ENCODE measurements around the gene NFKBIL1. TPM values are rescaled to one million over a fixed set of nuclear protein-coding genes. Genes with fewer than 3 reads are reported as not detected.
"Not testable (repeated sequence)": the region's sequence is repeated elsewhere in the genome, so short reads cannot be mapped to it uniquely, and the experiment has no call there.

Gene NFKBIL1
- total and polyA plus RNA-seq, 5 experiments from 2014 or later = 8.4 to 15.2 (median 10.0) TPM

GRCh38 chr6:31551371-31551770, 4.0 kb downstream of the NFKBIL1 start:
- Mint-ChIP-seq H3K4me3 (peak overlapping the region in 1 of 10 donors; percentile 48), H3K4me1 (peaks cover 17 to 46% (median 34%) of the 10 kb centered on the region in 4 donors)
- H3K9me3 Mint-ChIP-seq = not testable (repeated sequence)

DNA sequence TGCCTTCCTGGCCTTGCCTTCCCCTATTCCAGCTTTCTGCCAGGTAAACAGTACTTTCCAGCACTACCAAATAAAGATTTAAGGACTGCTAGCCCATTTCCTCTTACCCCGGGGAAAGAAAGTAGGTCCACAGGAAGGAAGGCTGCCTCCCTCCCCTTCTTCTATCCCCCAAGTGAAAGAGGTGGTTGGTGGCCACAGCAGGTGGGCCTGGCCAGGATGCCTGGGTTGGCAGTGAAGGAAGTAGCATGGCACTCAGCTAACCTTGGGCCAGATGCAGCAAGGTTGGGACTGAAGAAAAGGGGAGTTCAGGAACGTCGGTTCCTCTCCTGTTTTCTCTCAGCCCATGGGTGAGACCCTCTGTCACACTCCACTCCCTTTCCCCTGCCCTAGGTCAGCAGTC, 8.9 kb downstream of the NFKBIL1 start:
- Mint-ChIP-seq H3K36me3 (peaks cover 3 to 30% (median 6%) of the 10 kb centered on the region in 3 donors), H3K4me1 (peaks cover 29 to 64% (median 53%) of the 10 kb centered on the region in 4 donors), H3K27ac (peak overlapping the region in 2 of 10 donors; percentile 9 to 15), H3K4me3 (peak overlapping the region in 1 of 10 donors; percentile 20), H3K27me3 (no peaks in the 10 kb centered on the region), H3K9me3 (no peaks in the 10 kb centered on the region)
- POLR2A ChIA-PET = interaction anchor here (0.7 to 34.2 kb wide), 2 partner anchors 29 to 92 kb away, joined by 3 to 1584 read pairs; partner anchors contain the start of genes LST1, LTA, LTB and NCR3
- no peak for DNase-seq
- ATAC-seq = no peak

More at GRCh38 chr6:31551371-31551770, 4.0 kb downstream of the NFKBIL1 start:
- POLR2A ChIA-PET = interaction anchor here (0.8 to 8.8 kb wide), 11 partner anchors 9 to 1300 kb away, joined by 3 to 155 read pairs (median 5); partner anchors contain the start of genes DDX39B, LTB and TNF
- peak overlapping the region in 6 of 10 donors; percentile 7 to 77 (median 72) for H3K27ac Mint-ChIP-seq
- ATAC-seq (peak in 1 of 2 donors; percentile 15), DNase-seq (peak in 9 of 10 donors; percentile 45 to 82 (median 55))
- not testable (repeated sequence) for H3K36me3 Mint-ChIP-seq, H3K27me3 Mint-ChIP-seq

DNA sequence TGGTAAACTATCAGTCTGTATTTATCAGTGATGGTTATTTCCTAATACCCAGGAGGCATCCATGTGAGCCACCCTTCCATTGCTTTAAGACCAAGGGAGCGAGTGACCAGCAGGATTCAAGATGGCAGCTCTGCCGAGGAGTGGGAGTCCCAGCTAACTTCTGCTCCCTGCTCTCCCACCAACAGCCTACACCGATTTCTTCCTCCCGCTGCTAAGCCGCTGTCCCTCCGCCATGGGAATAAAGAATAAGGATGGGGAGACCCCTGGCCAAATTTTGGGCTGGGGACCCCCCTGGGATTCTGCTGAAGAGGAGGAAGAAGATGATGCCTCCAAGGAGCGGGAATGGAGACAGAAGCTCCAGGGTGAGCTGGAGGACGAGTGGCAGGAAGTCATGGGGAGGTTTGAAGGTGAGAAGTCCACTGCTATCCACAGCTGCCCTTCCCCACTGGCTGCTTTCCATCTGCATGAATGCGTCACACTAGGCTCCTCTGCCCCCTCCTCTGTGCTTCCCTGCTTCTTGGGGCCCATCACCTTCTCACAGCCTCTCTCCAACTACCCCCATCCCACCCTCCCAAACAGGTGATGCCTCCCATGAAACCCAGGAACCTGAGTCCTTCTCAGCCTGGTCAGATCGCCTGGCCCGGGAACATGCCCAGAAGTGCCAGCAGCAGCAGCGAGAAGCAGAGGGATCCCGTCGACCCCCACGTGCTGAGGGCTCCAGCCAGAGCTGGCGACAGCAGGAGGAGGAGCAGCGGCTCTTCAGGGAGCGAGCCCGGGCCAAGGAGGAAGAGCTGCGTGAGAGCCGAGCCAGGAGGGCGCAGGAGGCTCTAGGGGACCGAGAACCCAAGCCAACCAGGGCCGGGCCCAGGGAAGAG, 10.3 kb downstream of the NFKBIL1 start:
- DNase-seq (peak in 1 of 10 donors; percentile 32), ATAC-seq (no peak)
- H3K27me3 Mint-ChIP-seq = no peaks in the 10 kb centered on the region
- peak overlapping the region in 3 of 10 donors; percentile 13 to 88 (median 51) for H3K27ac Mint-ChIP-seq
- H3K4me3 Mint-ChIP-seq = peak overlapping the region in 8 of 10 donors; percentile 13 to 75 (median 31)
- H3K36me3 Mint-ChIP-seq = peaks cover 3 to 38% (median 6%) of the 10 kb centered on the region in 3 donors
- POLR2A ChIA-PET = interaction anchor here (1.0 to 34.2 kb wide), 3 partner anchors 10 to 28 kb away, joined by 3 to 1584 read pairs (median 6); partner anchors contain the start of genes ATP6V1G2, LST1, LTA and LTB
- H3K4me1 Mint-ChIP-seq = peaks cover 32 to 70% (median 57%) of the 10 kb centered on the region in 4 donors
- H3K9me3 Mint-ChIP-seq = no peaks in the 10 kb centered on the region

- H3K27ac Mint-ChIP-seq = peak overlapping the region in 5 of 10 donors; percentile 65 to 90 (median 88)
- H3K4me3 Mint-ChIP-seq = peak overlapping the region; percentile 68 to 90 (median 76)
- POLR2A ChIA-PET = interaction anchor here (0.9 to 34.2 kb wide), 6 partner anchors 11 to 145 kb away, joined by 3 to 1584 read pairs (median 4); partner anchors contain the start of genes ABHD16A, AIF1, ATP6V1G2 and DDX39B
Observed at GRCh38 chr6:31558318-31558625, 10.9 kb downstream of the NFKBIL1 start.

GRCh38 chr6:31558631-31559500, 11.5 kb downstream of the NFKBIL1 start:
- Mint-ChIP-seq H3K9me3 (no peaks in the 10 kb centered on the region), H3K4me1 (peaks cover 38 to 81% (median 60%) of the 10 kb centered on the region in 4 donors), H3K4me3 (peak overlapping the region; percentile 69 to 90 (median 80)), H3K36me3 (peaks cover 3 to 45% (median 7%) of the 10 kb centered on the region in 3 donors), H3K27ac (peak overlapping the region; percentile 65 to 91 (median 87)), H3K27me3 (no peaks in the 10 kb centered on the region)
- peak; percentile 75 to 86 for ATAC-seq
- DNase-seq = peak in 7 of 10 donors; percentile 36 to 74 (median 60)
- POLR2A ChIA-PET = interaction anchor here (0.9 to 34.2 kb wide), 10 partner anchors 9 to 301 kb away, joined by 3 to 1584 read pairs (median 4); partner anchors contain the start of genes ABHD16A, AIF1, ATP6V1G2 and DDX39B

More at GRCh38 chr6:31558318-31558625, 10.9 kb downstream of the NFKBIL1 start:
- H3K27me3 Mint-ChIP-seq = no peaks in the 10 kb centered on the region
- no peaks in the 10 kb centered on the region for H3K9me3 Mint-ChIP-seq
- H3K4me1 Mint-ChIP-seq = peaks cover 37 to 76% (median 57%) of the 10 kb centered on the region in 4 donors
- no peak for DNase-seq
- peaks cover 3 to 40% (median 6%) of the 10 kb centered on the region in 3 donors for H3K36me3 Mint-ChIP-seq
- no peak for ATAC-seq

- peak overlapping the region; percentile 65 to 91 (median 88) for H3K27ac Mint-ChIP-seq
- DNase-seq (peak in 1 of 10 donors; percentile 19), ATAC-seq (peak; percentile 20 to 23)
- H3K36me3 Mint-ChIP-seq = peaks cover 3 to 49% (median 9%) of the 10 kb centered on the region in 3 donors
- no peaks in the 10 kb centered on the region for H3K27me3 Mint-ChIP-seq
- H3K4me3 Mint-ChIP-seq = peak overlapping the region; percentile 20 to 90 (median 80)
- H3K4me1 Mint-ChIP-seq = peaks cover 40 to 82% (median 63%) of the 10 kb centered on the region in 4 donors
- POLR2A ChIA-PET = interaction anchor here (0.9 to 34.2 kb wide), 7 partner anchors 9 to 300 kb away, joined by 3 to 1584 read pairs (median 4); partner anchors contain the start of genes ABHD16A, DDX39B, GPANK1 and LST1
- no peaks in the 10 kb centered on the region for H3K9me3 Mint-ChIP-seq
Observed at GRCh38 chr6:31559606-31559957, 12.2 kb downstream of the NFKBIL1 start.

DNA sequence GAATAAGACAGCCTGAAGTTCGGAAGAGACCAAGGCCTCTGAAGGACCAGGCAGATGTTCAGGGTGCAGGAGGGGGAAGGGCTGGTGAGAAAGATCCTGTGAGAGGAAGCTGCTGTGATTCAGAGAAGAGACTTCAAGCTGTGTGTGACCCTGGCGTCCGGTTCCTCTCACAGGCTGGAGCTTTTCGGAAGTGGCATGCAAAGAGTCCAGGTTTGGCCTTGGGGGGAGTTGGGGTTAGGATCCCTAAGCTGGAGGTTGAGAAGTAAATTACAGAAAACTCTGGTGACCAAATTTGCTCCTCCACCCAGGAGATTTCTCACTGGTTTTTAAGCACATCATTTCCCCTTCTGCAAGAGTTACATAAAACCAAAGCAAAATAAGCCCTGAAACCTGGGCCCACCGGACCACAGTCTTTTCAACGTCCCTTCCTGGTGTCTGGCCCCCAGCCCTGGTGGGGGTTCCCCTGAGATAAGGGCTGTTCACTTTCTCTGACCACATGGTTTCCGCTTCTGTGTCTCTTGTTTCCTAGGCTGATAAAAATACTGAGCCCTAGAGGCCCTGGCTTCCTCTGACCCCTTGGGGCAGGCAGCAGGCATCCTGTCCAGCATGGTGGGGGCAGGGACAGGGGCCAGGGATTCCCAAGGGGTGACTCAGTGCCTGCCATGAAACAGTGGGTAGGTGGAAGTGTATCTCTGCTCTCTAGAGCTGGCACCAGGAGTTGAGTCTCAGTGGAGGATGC, 12.7 kb downstream of the NFKBIL1 start:
- peak overlapping the region; percentile 65 to 91 (median 88) for H3K27ac Mint-ChIP-seq
- POLR2A ChIA-PET = interaction anchor here (1.0 to 34.2 kb wide), 5 partner anchors 10 to 105 kb away, joined by 3 to 1584 read pairs (median 7); partner anchors contain the start of genes DDX39B, GPANK1, LST1 and LTA
- H3K27me3 Mint-ChIP-seq = no peaks in the 10 kb centered on the region
- DNase-seq = peak in 3 of 10 donors; percentile 22 to 53 (median 50)
- no peaks in the 10 kb centered on the region for H3K9me3 Mint-ChIP-seq
- peak; percentile 46 to 55 for ATAC-seq
- H3K4me1 Mint-ChIP-seq = peaks cover 42 to 84% (median 68%) of the 10 kb centered on the region in 4 donors
- peaks cover 3 to 53% (median 9%) of the 10 kb centered on the region in 3 donors for H3K36me3 Mint-ChIP-seq
- peak overlapping the region; percentile 20 to 90 (median 80) for H3K4me3 Mint-ChIP-seq

- Mint-ChIP-seq H3K27ac (peak overlapping the region in 9 of 10 donors; percentile 65 to 91 (median 89)), H3K36me3 (peaks cover 3 to 58% (median 12%) of the 10 kb centered on the region in 3 donors), H3K4me1 (peaks cover 42 to 90% (median 73%) of the 10 kb centered on the region in 4 donors), H3K27me3 (no peaks in the 10 kb centered on the region), H3K4me3 (peak overlapping the region in 9 of 10 donors; percentile 1 to 88 (median 75)), H3K9me3 (no peaks in the 10 kb centered on the region)
- no peak for ATAC-seq
- no peak for DNase-seq
- POLR2A ChIA-PET = interaction anchor here (0.6 to 34.2 kb wide), 3 partner anchors 19 to 289 kb away, joined by 6 to 1584 read pairs (median 16); partner anchors contain the start of genes DDX39B, LST1, LTA and LTB
Observed at GRCh38 chr6:31560697-31561058, 13.3 kb downstream of the NFKBIL1 start.

DNA sequence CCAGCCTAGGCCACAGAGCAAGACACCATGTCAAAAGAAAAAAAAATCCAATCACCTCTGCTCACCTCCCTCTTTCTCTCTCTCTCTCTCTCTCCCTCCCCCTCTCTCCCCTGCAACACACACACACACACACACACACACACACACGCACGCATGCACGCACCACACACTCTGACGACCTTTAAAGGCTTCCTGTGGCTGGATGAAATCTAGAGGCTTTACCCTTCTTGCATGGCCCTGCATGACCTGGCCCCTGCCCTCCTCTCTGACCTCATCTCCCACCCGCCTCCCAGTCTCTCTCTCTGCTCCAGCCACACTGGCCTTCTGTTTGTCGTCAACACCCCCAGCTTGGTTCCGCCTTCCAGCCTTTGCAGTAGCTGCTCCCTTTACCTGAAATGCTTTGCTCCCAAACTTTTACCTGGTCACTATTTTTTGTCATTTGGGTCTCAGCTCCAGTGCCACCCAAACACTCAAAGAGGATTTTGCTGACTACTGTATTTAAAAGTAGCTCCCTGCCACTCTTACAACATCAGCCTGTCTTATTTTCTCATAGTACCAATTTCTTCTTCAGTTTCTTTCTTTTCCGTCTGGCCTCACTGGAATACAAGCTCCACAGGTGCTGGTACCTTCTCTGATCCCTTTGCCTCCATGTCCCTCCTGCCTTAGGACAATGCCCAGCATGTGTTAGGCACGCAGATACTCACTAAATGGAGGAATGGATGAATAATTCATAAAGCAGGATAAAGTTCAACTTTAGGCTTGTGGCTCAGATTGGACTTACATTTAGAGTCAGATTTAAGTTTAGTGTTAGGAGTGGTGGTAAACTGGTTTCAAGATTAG, 20.3 kb downstream of the NFKBIL1 start:
- Mint-ChIP-seq H3K4me3 (peak overlapping the region; percentile 25 to 71 (median 66)), H3K27ac (peak overlapping the region; percentile 88 to 98 (median 93)), H3K36me3 (peaks cover 0 to 38% (median 11%) of the 10 kb centered on the region in 3 donors), H3K4me1 (peaks cover 41 to 82% (median 70%) of the 10 kb centered on the region in 4 donors), H3K27me3 (no peaks in the 10 kb centered on the region), H3K9me3 (no peaks in the 10 kb centered on the region)
- no peak for ATAC-seq
- POLR2A ChIA-PET = interaction anchor here (0.6 to 38.0 kb wide), 4 partner anchors 4 to 1238 kb away, joined by 3 to 1584 read pairs (median 794); partner anchors contain the start of genes LST1, LTA, LTB and NCR3
- peak in 2 of 10 donors; percentile 30 to 57 for DNase-seq

GRCh38 chr6:31568537-31568961, 21.1 kb downstream of the NFKBIL1 start:
- Mint-ChIP-seq H3K27me3 (no peaks in the 10 kb centered on the region), H3K4me3 (peak overlapping the region; percentile 16 to 71 (median 62)), H3K27ac (peak overlapping the region; percentile 88 to 98 (median 93)), H3K9me3 (no peaks in the 10 kb centered on the region), H3K4me1 (peaks cover 44 to 83% (median 77%) of the 10 kb centered on the region in 4 donors), H3K36me3 (peaks cover 0 to 32% (median 11%) of the 10 kb centered on the region in 3 donors)
- DNase-seq (peak in 8 of 10 donors; percentile 62 to 73 (median 66)), ATAC-seq (peak; percentile 54 to 69)
- POLR2A ChIA-PET = interaction anchor here (0.6 to 38.0 kb wide), 9 partner anchors 3 to 1239 kb away, joined by 3 to 1584 read pairs (median 4); partner anchors contain the start of genes ATP6V1G2, DDX39B, LST1 and LTA

Data from naive thymus-derived CD8-positive, alpha-beta T cell (primary cell).